ENCODE results near the gene ZIC4.

- TF ChIP-seq CTCF (IDR thresholded peaks at IDR 0.05) (no peak), POLR2A (IDR thresholded peaks at IDR 0.05) (no peak)
Observed at GRCh38 chr3:147428754-147429153, 22.4 kb upstream of the ZIC4 start.

All from tibial nerve (tissue), 3 donors.